ENCODE data around the gene NOL11.
"Not testable (repeated sequence)": the region's sequence is repeated elsewhere in the genome, so short reads cannot be mapped to it uniquely, and the experiment has no call there.

The NOL11 gene

DNA sequence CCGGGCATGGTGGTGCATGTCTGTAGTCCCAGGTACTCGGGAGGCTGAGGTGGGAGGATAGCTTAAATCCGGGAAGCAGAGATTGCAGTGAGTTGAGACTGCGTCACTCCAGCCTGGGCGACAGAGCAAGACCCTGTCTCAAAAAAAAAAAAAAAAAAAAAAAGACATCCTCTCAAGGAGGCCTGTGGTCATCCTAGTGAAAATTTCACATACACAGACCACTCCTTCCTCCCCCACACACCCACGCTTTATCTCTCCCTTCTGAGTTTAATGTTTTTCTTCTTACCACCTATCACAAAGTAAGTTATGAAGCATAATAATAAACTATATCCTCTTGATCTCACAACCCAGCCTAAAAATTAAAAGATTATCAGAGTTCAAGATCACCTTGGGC lies 1.3 kb upstream of the NOL11 start:
- in situ Hi-C loops (cut with HindIII; ENCODE audit: low sequenced_read_pairs): no loop called here
- no peak overlapping the region for H3K4me3 ChIP-seq (ENCODE audit: low read depth, low read length)
- TF ChIP-seq, protein P1, sequence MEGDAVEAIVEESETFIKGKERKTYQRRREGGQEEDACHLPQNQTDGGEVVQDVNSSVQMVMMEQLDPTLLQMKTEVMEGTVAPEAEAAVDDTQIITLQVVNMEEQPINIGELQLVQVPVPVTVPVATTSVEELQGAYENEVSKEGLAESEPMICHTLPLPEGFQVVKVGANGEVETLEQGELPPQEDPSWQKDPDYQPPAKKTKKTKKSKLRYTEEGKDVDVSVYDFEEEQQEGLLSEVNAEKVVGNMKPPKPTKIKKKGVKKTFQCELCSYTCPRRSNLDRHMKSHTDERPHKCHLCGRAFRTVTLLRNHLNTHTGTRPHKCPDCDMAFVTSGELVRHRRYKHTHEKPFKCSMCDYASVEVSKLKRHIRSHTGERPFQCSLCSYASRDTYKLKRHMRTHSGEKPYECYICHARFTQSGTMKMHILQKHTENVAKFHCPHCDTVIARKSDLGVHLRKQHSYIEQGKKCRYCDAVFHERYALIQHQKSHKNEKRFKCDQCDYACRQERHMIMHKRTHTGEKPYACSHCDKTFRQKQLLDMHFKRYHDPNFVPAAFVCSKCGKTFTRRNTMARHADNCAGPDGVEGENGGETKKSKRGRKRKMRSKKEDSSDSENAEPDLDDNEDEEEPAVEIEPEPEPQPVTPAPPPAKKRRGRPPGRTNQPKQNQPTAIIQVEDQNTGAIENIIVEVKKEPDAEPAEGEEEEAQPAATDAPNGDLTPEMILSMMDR (IDR thresholded peaks at IDR 0.05; ENCODE audit: low read depth, low read length): no peak
- DNase-seq (ENCODE audit: low read depth, low spot score): no peak

GRCh38 chr17:67717192-67717623 lies 528 bp upstream of the NOL11 start:
- peak; percentile 1 for DNase-seq (ENCODE audit: low read depth, low spot score)
- TF ChIP-seq, protein P1 (IDR thresholded peaks at IDR 0.05; ENCODE audit: low read depth, low read length): no peak
- in situ Hi-C loops (cut with HindIII; ENCODE audit: low sequenced_read_pairs): no loop called here

GRCh38 chr17:67718325-67718941 lies 697 bp downstream of the NOL11 start:
- DNase-seq (ENCODE audit: low read depth, low spot score): peak; percentile 3

More at GRCh38 chr17:67717192-67717623, 528 bp upstream of the NOL11 start:
- H3K4me3 ChIP-seq (ENCODE audit: low read depth, low read length): peak overlapping the region; percentile 100

GRCh38 chr17:67725373-67725791 lies 7.6 kb downstream of the NOL11 start:
- TF ChIP-seq, protein P1 (IDR thresholded peaks at IDR 0.05; ENCODE audit: low read depth, low read length): no peak
- DNase-seq (ENCODE audit: low read depth, low spot score): no peak
- no peak overlapping the region for H3K4me3 ChIP-seq (ENCODE audit: low read depth, low read length)
- in situ Hi-C loops (cut with HindIII; ENCODE audit: low sequenced_read_pairs): no loop called here

More at GRCh38 chr17:67718325-67718941, 697 bp downstream of the NOL11 start:
- in situ Hi-C loops (cut with HindIII; ENCODE audit: low sequenced_read_pairs): no loop called here
- H3K4me3 ChIP-seq (ENCODE audit: low read depth, low read length): peak overlapping the region; percentile 100
- TF ChIP-seq, protein P1 (IDR thresholded peaks at IDR 0.05; ENCODE audit: low read depth, low read length): no peak

DNA sequence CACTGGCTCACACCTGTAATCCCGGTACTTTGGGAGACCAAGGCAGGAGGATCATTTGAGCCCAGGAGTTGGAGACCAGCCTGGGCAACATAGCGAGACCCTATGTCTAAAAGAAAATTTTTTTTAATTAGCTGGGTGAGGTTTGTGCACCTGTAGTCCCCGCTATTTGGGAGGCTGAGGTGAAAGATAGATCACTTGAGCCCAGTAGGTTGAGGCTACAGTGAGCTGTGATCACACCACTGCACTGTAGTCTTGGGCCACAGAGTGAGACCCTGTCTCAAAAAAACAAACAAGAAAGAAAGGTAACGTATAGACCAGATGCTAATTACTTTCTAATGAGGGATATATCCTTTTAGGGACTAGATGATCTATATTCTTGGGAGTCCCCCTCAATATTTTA lies 8.1 kb downstream of the NOL11 start:
- TF ChIP-seq, protein P1 (IDR thresholded peaks at IDR 0.05; ENCODE audit: low read depth, low read length): no peak
- H3K4me3 ChIP-seq (ENCODE audit: low read depth, low read length): no peak overlapping the region
- in situ Hi-C loops (cut with HindIII; ENCODE audit: low sequenced_read_pairs): no loop called here
- no peak for DNase-seq (ENCODE audit: low read depth, low spot score)

GRCh38 chr17:67727152-67728039 lies 9.7 kb downstream of the NOL11 start:
- H3K4me3 ChIP-seq (ENCODE audit: low read depth, low read length); in situ Hi-C loops (cut with HindIII; ENCODE audit: low sequenced_read_pairs); DNase-seq (ENCODE audit: low read depth, low spot score): not testable (repeated sequence)

DNA sequence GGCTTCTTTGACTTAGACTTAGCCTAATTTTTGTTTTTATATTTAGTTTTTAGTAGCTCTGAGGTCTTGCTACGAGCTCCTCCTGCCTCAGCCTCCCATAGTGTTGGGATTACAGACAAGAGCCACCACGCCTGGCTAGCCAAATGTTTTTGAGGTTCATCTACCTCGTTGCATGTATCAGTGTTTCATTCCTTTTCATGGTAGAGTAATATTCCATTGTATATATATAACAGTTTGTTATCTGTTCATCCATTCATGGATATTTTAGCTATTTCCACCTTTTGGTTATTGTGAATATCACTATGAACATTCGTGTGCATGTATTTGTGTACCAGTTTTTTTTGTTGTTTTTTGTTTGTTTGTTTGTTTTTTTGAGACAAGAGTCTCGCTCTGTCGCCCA lies 12.2 kb downstream of the NOL11 start:
- TF ChIP-seq, protein P1 (IDR thresholded peaks at IDR 0.05; ENCODE audit: low read depth, low read length): no peak
- DNase-seq (ENCODE audit: low read depth, low spot score): no peak
- in situ Hi-C loops (cut with HindIII; ENCODE audit: low sequenced_read_pairs): no loop called here
- H3K4me3 ChIP-seq (ENCODE audit: low read depth, low read length): no peak overlapping the region

All from astrocyte of the spinal cord (primary cell).